HCT116 (cell line): ENCODE data around the gene PPP2R5C. TPM values are rescaled to one million over a fixed set of nuclear protein-coding genes. Genes with fewer than 3 reads are reported as not detected.

Source experiments
- ATAC-seq: fragments of 200-7000 bp; cut with Tn5 transposase; 2 replicates; pipeline ENCODE4 v1.9.1; 2020; ENCODE audit warnings: mild to moderate bottlenecking, moderate library complexity
- BruUV-seq: library from RNA; stranded (reverse); fragments of 400-500 nt; replicated peaks from 2 replicates; lab custom pipeline; 2021; lab: Mats Ljungman, UMichigan
- CTCF ChIA-PET: fragments of 300-600 bp; sonication (Branson Sonifier 250); formaldehyde crosslinking; loops from one replicate; lab custom pipeline; 2021; ENCODE audit warnings: antibody characterized with exemption; lab: Charles Lee
- POLR2A ChIA-PET: fragments of 300-600, 350-600 bp; sonication (Branson Sonifier 250); formaldehyde crosslinking; loops from one replicate; lab custom pipeline; 2021; ENCODE audit warnings: antibody characterized with exemption; lab: Charles Lee
- RAD21 ChIA-PET, 2 experiments: fragments of 300-600 bp; sonication (Branson Sonifier 250); formaldehyde crosslinking; loops; one replicate each; lab custom pipeline; 2023; ENCODE audit warnings: low total read pairs in 2 of 2; ENCODE audit not compliant: uncharacterized antibody in 2 of 2, unreplicated experiment in 2 of 2, low non-redundant PET in 1 of 2; lab: Charles Lee
- DNase-seq: peaks from one replicate; pipeline ENCODE4 v3.0.0-alpha.2; 2010; ENCODE audit warnings: low read depth, low spot score
- H2AFZ ChIP-seq: fragments of 200-600 bp; shearing (Covaris generic), sonication (generic); 2 replicates; pipeline ENCODE4 v1.6.1; 2017; ENCODE audit warnings: low read depth, mixed run types, mixed read lengths, antibody characterized with exemption, low read length; ENCODE audit not compliant: poor library complexity, severe bottlenecking
- H3K27ac ChIP-seq: 2 replicates; pipeline ENCODE4 v1.5.1; 2012; ENCODE audit warnings: low read depth, low read length
- H3K27me3 ChIP-seq: fragments of 200-600 bp; sonication (generic); 2 replicates; pipeline ENCODE4 v1.6.1; 2016; ENCODE audit warnings: mixed run types, low read length, mixed read lengths; ENCODE audit not compliant: insufficient read depth
- H3K36me3 ChIP-seq, 2 experiments: fragments of 200-500 bp in 1 of 2; fragments of 200-600 bp in 1 of 2; sonication (Bioruptor generic) in 1 of 2; sonication (generic) in 1 of 2; 2 replicates each; pipeline versions ENCODE4 v1.5.1 to v1.6.1; 2014 to 2016; ENCODE audit warnings: low read length in 2 of 2, inconsistent platforms in 1 of 2, mixed read lengths in 1 of 2, mixed run types in 1 of 2; ENCODE audit not compliant: insufficient read depth in 2 of 2, control insufficient read depth in 1 of 2
- H3K4me1 ChIP-seq, 2 experiments: fragments of 200-600 bp in 1 of 2; sonication (generic) in 1 of 2; 2 replicates each; pipeline versions ENCODE4 v1.5.1 to v1.6.1; 2012 to 2017; ENCODE audit warnings: low read length in 2 of 2, inconsistent platforms in 1 of 2, mild to moderate bottlenecking in 1 of 2, mixed read lengths in 1 of 2, mixed run types in 1 of 2, moderate library complexity in 1 of 2; ENCODE audit not compliant: insufficient read depth in 2 of 2, control insufficient read depth in 1 of 2
- H3K4me2 ChIP-seq: fragments of 200-600 bp; sonication (generic); 2 replicates; pipeline ENCODE4 v1.6.1; 2017; ENCODE audit warnings: mixed run types, low read length, mixed read lengths
- H3K4me3 ChIP-seq, 2 experiments: fragments of 200-600 bp in 1 of 2; sonication (generic) in 1 of 2; replicated peaks in 1 of 2; 2 replicates each; pipeline ENCODE4 v1.5.1; 2011 to 2016; ENCODE audit warnings: low read length in 2 of 2, control low read depth in 1 of 2, low read depth in 1 of 2, mild to moderate bottlenecking in 1 of 2, mixed read lengths in 1 of 2, mixed run types in 1 of 2
- H3K79me2 ChIP-seq: fragments of 200-600 bp; sonication (generic); 2 replicates; pipeline ENCODE4 v1.6.1; 2017; ENCODE audit warnings: mild to moderate bottlenecking, mixed run types, low read length, moderate library complexity, mixed read lengths; ENCODE audit not compliant: insufficient read depth
- H3K9ac ChIP-seq: fragments of 200-600 bp; sonication (generic); 2 replicates; pipeline ENCODE4 v1.6.1; 2016; ENCODE audit warnings: low read length, mixed read lengths
- H3K9me2 ChIP-seq: fragments of 200-600 bp; sonication (generic), shearing (Covaris generic); 2 replicates; pipeline ENCODE4 v1.6.1; 2017; ENCODE audit warnings: mixed run types, mild to moderate bottlenecking, moderate library complexity; ENCODE audit not compliant: insufficient read depth
- H3K9me3 ChIP-seq, 2 experiments: fragments of 200-500 bp in 1 of 2; fragments of 200-600 bp in 1 of 2; sonication (Bioruptor generic) in 1 of 2; sonication (generic) in 1 of 2; 2 replicates each; pipeline ENCODE4 v1.6.1; 2014 to 2017; ENCODE audit warnings: low read length in 2 of 2, mixed read lengths in 2 of 2, inconsistent platforms in 1 of 2, low read depth in 1 of 2, mild to moderate bottlenecking in 1 of 2, mixed run types in 1 of 2, moderate library complexity in 1 of 2; ENCODE audit not compliant: control insufficient read depth in 1 of 2, insufficient read depth in 1 of 2
- H4K20me1 ChIP-seq: fragments of 200-600 bp; sonication (generic), shearing (Covaris generic); 2 replicates; pipeline ENCODE4 v1.6.1; 2017; ENCODE audit warnings: mixed run types, mild to moderate bottlenecking, moderate library complexity; ENCODE audit not compliant: insufficient read depth
- EGR1 ChIP-seq: IDR thresholded peaks from 2 replicates; pipeline ENCODE4 v1.6.1; 2012; ENCODE audit warnings: low read depth
- ELF1 ChIP-seq: IDR thresholded peaks from 2 replicates; pipeline ENCODE4 v1.6.1; 2012; ENCODE audit warnings: low read depth, borderline replicate concordance
- EZH2phosphoT487 ChIP-seq: fragments of 200-600 bp; IDR thresholded peaks from 2 replicates; pipeline ENCODE4 v1.6.1; 2018; ENCODE audit warnings: antibody characterized with exemption, borderline replicate concordance
- JUND ChIP-seq: IDR thresholded peaks from 2 replicates; pipeline ENCODE4 v1.6.1; 2012
- POLR2A ChIP-seq: IDR thresholded peaks from 2 replicates; pipeline ENCODE4 v1.7.0; 2011; ENCODE audit warnings: borderline replicate concordance; ENCODE audit not compliant: insufficient read depth, insufficient read length; ENCODE audit errors: extremely low read depth
- POLR2AphosphoS5 ChIP-seq: IDR thresholded peaks from 2 replicates; pipeline ENCODE4 v1.6.1; 2011; ENCODE audit warnings: mild to moderate bottlenecking, low read depth, low read length, moderate library complexity
- RAD21 ChIP-seq: IDR thresholded peaks from 2 replicates; pipeline ENCODE4 v1.6.1; 2012; ENCODE audit warnings: low read depth, mild to moderate bottlenecking
- TCF7L2 ChIP-seq: IDR thresholded peaks from 2 replicates; pipeline ENCODE4 v1.7.0; 2011; ENCODE audit warnings: borderline replicate concordance, inconsistent platforms; ENCODE audit not compliant: insufficient read depth, insufficient read length; ENCODE audit errors: extremely low read depth
- ZFX ChIP-seq: fragments of 450-650 bp; IDR thresholded peaks from 2 replicates; pipeline ENCODE4 v1.6.1; 2017
- ZNF274 ChIP-seq: fragments of 200-500 bp; sonication (Bioruptor generic); IDR thresholded peaks from 2 replicates; pipeline ENCODE4 v1.6.1; 2014; ENCODE audit warnings: mild to moderate bottlenecking, low read depth, low read length, inconsistent platforms
- intact Hi-C: fragments of 100-400 bp; cut with micrococcal nuclease; formaldehyde crosslinking; loops from 2 replicates; pipeline ENCODE4 v1.10.0; 2022
- total RNA-seq: library from RNA; stranded (reverse); gene quantifications from one replicate; pipeline ENCODE4 v1.2.1, GENCODE V29; 2021; ENCODE audit not compliant: unreplicated experiment
- TF ChIP-seq, protein P1 (sequence below): IDR thresholded peaks from 2 replicates; pipeline ENCODE4 v1.6.1; 2012
- TF ChIP-seq, protein P2 (sequence below), 3 experiments: fragments of 200-600 bp in 1 of 3; sonication (generic) in 1 of 3; IDR thresholded peaks in 2 of 3; conservative IDR thresholded peaks in 1 of 3; 2 replicates each; pipeline ENCODE4 v1.5.1; 2012 to 2017; ENCODE audit warnings: low read depth in 2 of 3, low read length in 2 of 3, antibody characterized with exemption in 1 of 3, borderline replicate concordance in 1 of 3, control low read depth in 1 of 3, mild to moderate bottlenecking in 1 of 3, mixed read lengths in 1 of 3, mixed run types in 1 of 3, moderate library complexity in 1 of 3; ENCODE audit not compliant: insufficient read depth in 1 of 3

Gene PPP2R5C
- total RNA-seq, 1 experiment from 2014 or later: 117 TPM

DNA sequence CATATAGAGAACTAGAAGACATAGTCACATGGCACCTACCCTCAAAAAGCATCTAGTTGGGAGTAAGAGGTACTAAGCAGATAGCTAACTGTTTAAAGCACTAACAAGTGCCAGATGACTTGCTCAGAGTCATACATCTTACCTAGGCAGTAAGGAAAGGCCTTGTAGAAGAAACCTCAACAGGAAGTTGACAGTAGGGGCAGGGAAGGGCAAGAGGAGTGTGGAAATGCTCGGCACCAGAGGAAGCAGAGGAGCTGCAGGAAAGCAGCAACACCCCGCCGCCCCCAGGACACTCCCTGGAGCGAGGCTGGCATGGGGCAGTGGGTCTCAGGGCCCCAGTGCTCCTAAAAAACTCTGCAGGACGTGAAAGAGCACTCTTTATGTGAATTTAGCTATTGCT, 92.9 kb downstream of the PPP2R5C start:
- ChIA-PET POLR2A (no interaction called here), CTCF (no interaction called here), RAD21 (no interaction called here)
- Histone ChIP-seq H3K27ac (no peak overlapping the region), H3K9me2 (no peaks in the 10 kb centered on the region), H3K79me2 (peaks cover 68% of the 10 kb centered on the region), H3K9ac (no peak overlapping the region), H3K4me1 (no peaks in the 10 kb centered on the region), H3K27me3 (no peaks in the 10 kb centered on the region), H3K9me3 (no peaks in the 10 kb centered on the region), H3K36me3 (peaks cover 2 to 3% of the 10 kb centered on the region in 2 experiments; a peak in 1 of 4 replicates), H4K20me1 (no peaks in the 10 kb centered on the region; the same call in 1 of the 2 replicates), H3K4me2 (no peak overlapping the region), H2AFZ (no peak overlapping the region), H3K4me3 (no peak overlapping the region)
- no TSS peak for BruUV-seq
- intact Hi-C loops: no loop called here
- TF ChIP-seq ZFX (no peak), POLR2AphosphoS5 (no peak), JUND (no peak)
- ATAC-seq (no peak), DNase-seq (no peak)

DNA sequence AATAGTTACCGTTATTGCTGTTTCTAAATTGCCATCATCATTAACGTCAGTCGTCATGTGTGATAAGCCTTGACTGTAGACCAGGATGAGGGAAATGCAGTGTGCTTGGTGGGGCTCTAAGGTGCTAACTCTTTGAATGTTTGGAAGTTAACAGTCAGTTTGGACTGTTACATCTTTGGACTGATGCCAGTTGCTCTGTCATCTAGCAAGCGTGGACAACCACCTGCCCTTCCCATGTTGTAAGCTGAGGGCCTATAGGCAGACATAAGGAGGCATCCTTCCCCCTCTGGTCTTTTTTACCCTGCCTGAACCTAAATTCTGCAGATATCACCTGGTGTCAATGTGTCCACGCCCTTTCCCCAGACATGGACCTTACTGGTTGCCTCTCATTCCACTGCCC, 94.4 kb downstream of the PPP2R5C start:
- no peaks in the 10 kb centered on the region for H3K9me2 ChIP-seq
- RAD21 ChIA-PET: no interaction called here
- no peak overlapping the region for H3K4me2 ChIP-seq
- H3K27me3 ChIP-seq: no peaks in the 10 kb centered on the region
- BruUV-seq: no TSS peak
- peaks cover 59% of the 10 kb centered on the region for H3K79me2 ChIP-seq
- no peak for DNase-seq
- CTCF ChIA-PET: no interaction called here
- ATAC-seq: no peak
- H3K36me3 ChIP-seq: peaks cover 2 to 3% of the 10 kb centered on the region in 2 experiments; a peak in 1 of 4 replicates
- TF ChIP-seq JUND (no peak), TCF7L2 (no peak), ZNF274 (no peak), RAD21 (no peak), POLR2AphosphoS5 (no peak), POLR2A (no peak), ZFX (no peak), EGR1 (no peak), EZH2phosphoT487 (no peak), ELF1 (no peak)
- TF ChIP-seq, protein P1, sequence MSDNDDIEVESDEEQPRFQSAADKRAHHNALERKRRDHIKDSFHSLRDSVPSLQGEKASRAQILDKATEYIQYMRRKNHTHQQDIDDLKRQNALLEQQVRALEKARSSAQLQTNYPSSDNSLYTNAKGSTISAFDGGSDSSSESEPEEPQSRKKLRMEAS: no peak
- TF ChIP-seq, protein P2, sequence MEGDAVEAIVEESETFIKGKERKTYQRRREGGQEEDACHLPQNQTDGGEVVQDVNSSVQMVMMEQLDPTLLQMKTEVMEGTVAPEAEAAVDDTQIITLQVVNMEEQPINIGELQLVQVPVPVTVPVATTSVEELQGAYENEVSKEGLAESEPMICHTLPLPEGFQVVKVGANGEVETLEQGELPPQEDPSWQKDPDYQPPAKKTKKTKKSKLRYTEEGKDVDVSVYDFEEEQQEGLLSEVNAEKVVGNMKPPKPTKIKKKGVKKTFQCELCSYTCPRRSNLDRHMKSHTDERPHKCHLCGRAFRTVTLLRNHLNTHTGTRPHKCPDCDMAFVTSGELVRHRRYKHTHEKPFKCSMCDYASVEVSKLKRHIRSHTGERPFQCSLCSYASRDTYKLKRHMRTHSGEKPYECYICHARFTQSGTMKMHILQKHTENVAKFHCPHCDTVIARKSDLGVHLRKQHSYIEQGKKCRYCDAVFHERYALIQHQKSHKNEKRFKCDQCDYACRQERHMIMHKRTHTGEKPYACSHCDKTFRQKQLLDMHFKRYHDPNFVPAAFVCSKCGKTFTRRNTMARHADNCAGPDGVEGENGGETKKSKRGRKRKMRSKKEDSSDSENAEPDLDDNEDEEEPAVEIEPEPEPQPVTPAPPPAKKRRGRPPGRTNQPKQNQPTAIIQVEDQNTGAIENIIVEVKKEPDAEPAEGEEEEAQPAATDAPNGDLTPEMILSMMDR (IDR thresholded peaks at IDR 0.05 in 2 of 3, conservative IDR thresholded peaks at IDR 0.05 in 1 of 3; ENCODE audit: borderline replicate concordance in 1 of 3, insufficient read depth in 1 of 3, low read depth in 2 of 3, low read length in 2 of 3): no peak
- H3K9ac ChIP-seq: no peak overlapping the region
- H4K20me1 ChIP-seq: no peaks in the 10 kb centered on the region; the same call in 1 of the 2 replicates
- intact Hi-C loops: no loop called here
- H3K4me3 ChIP-seq: no peak overlapping the region
- POLR2A ChIA-PET: no interaction called here
- no peak overlapping the region for H2AFZ ChIP-seq
- H3K27ac ChIP-seq: no peak overlapping the region
- H3K9me3 ChIP-seq: no peaks in the 10 kb centered on the region
- H3K4me1 ChIP-seq: no peaks in the 10 kb centered on the region
